ENCODE measurements around the gene ATP5F1B. TPM values are rescaled to one million over a fixed set of nuclear protein-coding genes. Genes with fewer than 3 reads are reported as not detected.

Gene ATP5F1B
- total RNA-seq, 1 donor from 2014 or later = 609 TPM

DNA sequence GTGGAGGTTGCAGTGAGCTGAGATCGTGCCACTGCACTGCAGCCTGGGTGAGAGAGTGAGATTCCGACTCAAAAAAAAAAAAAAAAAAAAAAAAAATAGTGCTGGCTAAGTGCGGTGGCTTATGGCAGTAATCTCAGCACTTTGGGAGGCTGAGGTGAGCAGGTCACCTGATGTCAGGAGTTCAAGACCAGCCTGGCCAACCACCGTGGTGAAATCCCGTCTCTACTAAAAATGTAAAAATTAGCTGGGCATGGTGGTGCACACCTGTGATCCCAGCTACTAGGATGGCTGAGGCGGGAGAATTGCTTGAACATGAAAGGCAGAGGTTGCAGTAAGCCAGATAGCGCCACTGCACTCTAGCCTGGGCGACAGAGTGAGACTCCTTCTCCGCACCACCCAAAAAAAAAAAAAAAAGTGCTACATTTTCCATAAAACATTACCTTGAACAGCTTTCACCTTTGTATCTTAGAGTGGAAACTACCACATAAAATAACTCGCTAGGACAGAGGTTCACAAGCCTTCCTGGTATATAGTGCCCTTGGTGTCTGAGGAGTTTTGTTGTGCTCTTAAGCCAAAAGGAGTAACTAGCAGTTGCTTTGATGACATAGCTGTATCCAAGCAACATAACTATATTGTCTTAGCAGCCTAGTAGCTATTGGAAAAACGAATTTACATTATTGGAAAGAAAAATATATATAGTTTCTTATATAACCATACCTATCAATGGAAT, 31.2 kb upstream of the ATP5F1B start:
- no peak for DNase-seq (ENCODE audit: low spot score)
- no peak overlapping the region for H3K9ac ChIP-seq
- peaks cover 91% of the 10 kb centered on the region for H4K20me1 ChIP-seq (ENCODE audit: low read depth)
- H3K36me3 ChIP-seq = peaks cover 10% of the 10 kb centered on the region
- no peak overlapping the region for H3K27ac ChIP-seq
- no peaks in the 10 kb centered on the region for H3K4me1 ChIP-seq
- no peak overlapping the region for H2AFZ ChIP-seq (replicated peaks)
- Mint-ChIP-seq H3K27ac (no peak overlapping the region), H3K9me3 (no peaks in the 10 kb centered on the region), H3K4me3 (no peak overlapping the region), H3K36me3 (peaks cover 25% of the 10 kb centered on the region), H3K4me1 (peaks cover 5% of the 10 kb centered on the region), H3K27me3 (ENCODE audit: insufficient read depth, low read depth) (no peaks in the 10 kb centered on the region)
- H3F3A ChIP-seq (ENCODE audit: low read depth) = peaks cover 23% of the 10 kb centered on the region
- H3K79me2 ChIP-seq (ENCODE audit: low read depth) = peaks cover 100% of the 10 kb centered on the region
- no peaks in the 10 kb centered on the region for H3K27me3 ChIP-seq
- H3K9me3 ChIP-seq (ENCODE audit: low read depth) = no peaks in the 10 kb centered on the region
- H3K4me2 ChIP-seq = no peak overlapping the region
- H3K4me3 ChIP-seq = no peak overlapping the region
- TF ChIP-seq EZH2 (IDR thresholded peaks at IDR 0.05) = no peak
- no peak for TF ChIP-seq EZH2phosphoT487 (IDR thresholded peaks at IDR 0.05)
- TF ChIP-seq, protein P1, sequence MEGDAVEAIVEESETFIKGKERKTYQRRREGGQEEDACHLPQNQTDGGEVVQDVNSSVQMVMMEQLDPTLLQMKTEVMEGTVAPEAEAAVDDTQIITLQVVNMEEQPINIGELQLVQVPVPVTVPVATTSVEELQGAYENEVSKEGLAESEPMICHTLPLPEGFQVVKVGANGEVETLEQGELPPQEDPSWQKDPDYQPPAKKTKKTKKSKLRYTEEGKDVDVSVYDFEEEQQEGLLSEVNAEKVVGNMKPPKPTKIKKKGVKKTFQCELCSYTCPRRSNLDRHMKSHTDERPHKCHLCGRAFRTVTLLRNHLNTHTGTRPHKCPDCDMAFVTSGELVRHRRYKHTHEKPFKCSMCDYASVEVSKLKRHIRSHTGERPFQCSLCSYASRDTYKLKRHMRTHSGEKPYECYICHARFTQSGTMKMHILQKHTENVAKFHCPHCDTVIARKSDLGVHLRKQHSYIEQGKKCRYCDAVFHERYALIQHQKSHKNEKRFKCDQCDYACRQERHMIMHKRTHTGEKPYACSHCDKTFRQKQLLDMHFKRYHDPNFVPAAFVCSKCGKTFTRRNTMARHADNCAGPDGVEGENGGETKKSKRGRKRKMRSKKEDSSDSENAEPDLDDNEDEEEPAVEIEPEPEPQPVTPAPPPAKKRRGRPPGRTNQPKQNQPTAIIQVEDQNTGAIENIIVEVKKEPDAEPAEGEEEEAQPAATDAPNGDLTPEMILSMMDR (IDR thresholded peaks at IDR 0.05) = no peak

DNA sequence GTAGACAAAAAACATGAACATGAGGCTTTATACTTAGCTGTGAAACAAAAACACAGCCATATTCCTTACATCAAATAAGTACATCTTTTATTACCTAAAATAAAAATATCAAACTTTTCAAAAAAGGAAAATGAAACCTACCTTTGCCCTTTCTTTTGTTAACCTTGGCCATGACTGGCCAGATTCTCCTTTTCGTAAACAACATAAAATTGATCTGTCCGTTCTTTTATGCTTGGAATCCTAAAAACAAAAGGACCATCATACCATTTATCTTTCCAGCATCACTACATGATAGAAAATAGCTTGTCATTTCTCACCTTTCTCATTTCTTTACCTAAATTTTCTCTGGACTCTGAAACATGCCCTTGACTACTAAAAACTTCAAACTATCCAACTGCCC, 25.8 kb upstream of the ATP5F1B start:
- peaks cover 57% of the 10 kb centered on the region for H4K20me1 ChIP-seq (ENCODE audit: low read depth)
- no peak overlapping the region for H3K4me2 ChIP-seq
- H3K27me3 ChIP-seq = no peaks in the 10 kb centered on the region
- H3K27me3 Mint-ChIP-seq (ENCODE audit: insufficient read depth, low read depth) = no peaks in the 10 kb centered on the region
- peaks cover 38% of the 10 kb centered on the region for H3K36me3 Mint-ChIP-seq
- H3K4me1 ChIP-seq = no peaks in the 10 kb centered on the region
- H3K27ac ChIP-seq = peak overlapping the region; percentile 45
- H3K79me2 ChIP-seq (ENCODE audit: low read depth) = peaks cover 96% of the 10 kb centered on the region
- H3F3A ChIP-seq (ENCODE audit: low read depth) = peaks cover 55% of the 10 kb centered on the region
- H3K9ac ChIP-seq = no peak overlapping the region
- H3K27ac Mint-ChIP-seq = no peak overlapping the region
- H3K4me3 Mint-ChIP-seq = no peak overlapping the region
- DNase-seq (ENCODE audit: low spot score) = no peak
- no peak overlapping the region for H3K4me3 ChIP-seq
- H2AFZ ChIP-seq (replicated peaks) = no peak overlapping the region
- H3K4me1 Mint-ChIP-seq = peaks cover 2% of the 10 kb centered on the region
- no peaks in the 10 kb centered on the region for H3K9me3 ChIP-seq (ENCODE audit: low read depth)
- peaks cover 40% of the 10 kb centered on the region for H3K36me3 ChIP-seq
- TF ChIP-seq, protein P1 (IDR thresholded peaks at IDR 0.05) = no peak
- no peak for TF ChIP-seq EZH2 (IDR thresholded peaks at IDR 0.05)
- TF ChIP-seq EZH2phosphoT487 (IDR thresholded peaks at IDR 0.05) = no peak
- H3K9me3 Mint-ChIP-seq = no peaks in the 10 kb centered on the region

DNA sequence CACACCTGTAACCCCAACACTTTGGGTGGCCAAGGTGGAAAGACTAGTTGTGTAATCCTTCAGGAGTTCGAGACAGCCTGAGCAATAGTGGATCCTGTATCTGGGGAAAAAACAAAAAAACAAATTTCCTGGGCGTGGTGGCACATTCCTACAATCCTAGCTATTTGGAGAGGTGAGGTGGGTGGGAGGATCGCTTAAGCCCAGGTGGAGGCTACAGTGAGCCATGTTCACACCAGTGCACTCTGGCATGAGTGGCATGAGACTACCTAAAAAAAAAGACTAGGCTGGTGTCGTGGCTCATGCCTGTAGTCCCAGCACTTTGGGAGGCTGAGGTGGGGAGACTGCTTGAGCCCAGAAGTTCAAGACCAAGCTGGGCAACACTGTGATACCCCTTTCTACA, 25.1 kb upstream of the ATP5F1B start:
- H3K27me3 ChIP-seq = no peaks in the 10 kb centered on the region
- H3K36me3 ChIP-seq = peaks cover 43% of the 10 kb centered on the region
- no peaks in the 10 kb centered on the region for H3K9me3 Mint-ChIP-seq
- H3K4me3 ChIP-seq = no peak overlapping the region
- H3K4me1 Mint-ChIP-seq = no peaks in the 10 kb centered on the region
- H3K27ac Mint-ChIP-seq = no peak overlapping the region
- H3K4me2 ChIP-seq = no peak overlapping the region
- H2AFZ ChIP-seq (replicated peaks) = no peak overlapping the region
- DNase-seq (ENCODE audit: low spot score) = no peak
- H3K9ac ChIP-seq = no peak overlapping the region
- H3K79me2 ChIP-seq (ENCODE audit: low read depth) = peaks cover 88% of the 10 kb centered on the region
- peaks cover 55% of the 10 kb centered on the region for H4K20me1 ChIP-seq (ENCODE audit: low read depth)
- TF ChIP-seq EZH2phosphoT487 (IDR thresholded peaks at IDR 0.05) = no peak
- no peak for TF ChIP-seq EZH2 (IDR thresholded peaks at IDR 0.05)
- TF ChIP-seq, protein P1 (IDR thresholded peaks at IDR 0.05) = no peak
- H3K4me1 ChIP-seq = no peaks in the 10 kb centered on the region
- H3K4me3 Mint-ChIP-seq = no peak overlapping the region
- peaks cover 58% of the 10 kb centered on the region for H3F3A ChIP-seq (ENCODE audit: low read depth)
- no peaks in the 10 kb centered on the region for H3K9me3 ChIP-seq (ENCODE audit: low read depth)
- peaks cover 38% of the 10 kb centered on the region for H3K36me3 Mint-ChIP-seq
- H3K27me3 Mint-ChIP-seq (ENCODE audit: insufficient read depth, low read depth) = no peaks in the 10 kb centered on the region
- H3K27ac ChIP-seq = no peak overlapping the region
